Activated CD8-positive, alpha-beta memory T cell treated with anti-CD3 and anti-CD28 coated beads for 24 hours (primary cell): ENCODE results near the gene SCGB1C2.
"Not testable (repeated sequence)": the region's sequence is repeated elsewhere in the genome, so short reads cannot be mapped to it uniquely, and the experiment has no call there.

Experiments used
- DNase-seq: peaks from one replicate; pipeline ENCODE4 v3.0.0-alpha.2; 2020

Gene SCGB1C2

GRCh38 chr17:137166-137807, at the start of gene SCGB1C2:
Gene SCGB1C2 (plus strand): TSS chr17:137569. CDS start chr17:137591, 22 bp downstream.
- peak; percentile 13 for DNase-seq

- DNase-seq, result not testable (repeated sequence)
These were observed 24.3 kb upstream of the SCGB1C2 start for GRCh38 chr17:113111-113510.

- DNase-seq, result not testable (repeated sequence)
These were observed 18.9 kb upstream of the SCGB1C2 start for GRCh38 chr17:118339-118917.

DNA sequence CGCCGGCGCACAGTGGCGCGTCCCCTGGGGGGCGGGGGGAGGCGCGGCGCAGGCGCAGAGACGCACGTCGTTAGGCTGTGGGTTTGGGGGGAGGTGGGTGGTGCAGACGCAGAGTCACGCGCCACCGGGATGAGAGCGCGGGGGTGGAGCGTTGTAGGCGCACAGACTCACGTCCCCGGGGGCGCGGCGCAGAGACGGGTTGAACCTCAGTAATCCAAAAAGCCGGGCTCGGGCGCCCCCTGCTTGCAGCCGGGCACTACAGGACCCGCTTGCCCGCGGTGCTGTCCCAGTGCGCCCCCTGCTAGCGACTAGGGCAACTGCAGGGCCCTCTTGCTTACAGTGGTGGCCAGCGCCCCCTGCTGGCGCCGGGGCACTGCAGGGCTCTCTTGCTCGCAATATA, 3.4 kb upstream of the SCGB1C2 start:
- not testable (repeated sequence) for DNase-seq

DNA sequence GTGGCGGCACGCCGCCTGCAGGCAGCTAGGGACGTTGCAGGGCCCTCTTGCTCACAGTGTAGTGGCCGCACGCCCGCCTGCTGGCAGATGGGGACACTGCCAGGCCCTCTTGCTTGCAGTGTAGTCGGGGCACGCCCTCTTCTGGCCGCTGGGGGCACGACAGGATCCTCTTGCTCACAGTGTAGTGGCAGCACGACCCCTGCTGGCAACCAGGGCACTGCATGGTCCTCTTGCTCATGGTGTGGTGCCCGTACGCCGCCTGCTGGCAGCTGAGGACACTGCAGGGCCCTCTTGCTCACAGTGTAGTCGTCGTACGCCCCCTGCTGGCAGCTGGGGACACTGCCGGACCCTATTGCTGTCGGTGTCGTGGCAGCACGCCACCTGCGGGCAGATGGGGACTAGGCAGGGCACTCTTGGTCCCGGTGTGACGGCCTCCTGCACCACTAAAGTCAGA, 3.0 kb upstream of the SCGB1C2 start:
- DNase-seq, result peak; percentile 64

GRCh38 chr17:135022-135421, 2.3 kb upstream of the SCGB1C2 start:
- peak; percentile 51 for DNase-seq

GRCh38 chr17:135895-136294, 1.5 kb upstream of the SCGB1C2 start:
- DNase-seq, result not testable (repeated sequence)

DNA sequence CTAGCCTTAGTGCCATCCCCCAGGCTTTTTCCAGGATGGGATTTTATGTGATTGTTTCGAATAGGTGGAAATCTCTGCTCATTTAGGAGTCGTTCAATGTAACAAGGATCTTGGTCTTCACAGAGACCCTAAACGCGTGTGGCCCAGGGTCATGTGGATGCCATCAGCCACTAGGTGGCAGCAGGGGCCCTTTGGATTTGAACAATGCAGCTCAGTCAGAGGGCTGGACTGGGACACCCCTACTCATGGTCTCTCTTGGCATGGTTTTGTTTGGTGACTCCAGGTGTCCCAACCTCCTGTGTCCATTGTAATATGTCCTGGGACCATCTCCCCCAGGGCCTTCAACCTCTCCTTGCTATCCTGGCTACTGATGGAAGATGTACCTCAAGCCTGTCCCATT, 838 bp upstream of the SCGB1C2 start:
- DNase-seq, result peak; percentile 81

- DNase-seq, result peak; percentile 38
These were observed 2.2 kb downstream of the SCGB1C2 start for GRCh38 chr17:139401-140205.

DNA sequence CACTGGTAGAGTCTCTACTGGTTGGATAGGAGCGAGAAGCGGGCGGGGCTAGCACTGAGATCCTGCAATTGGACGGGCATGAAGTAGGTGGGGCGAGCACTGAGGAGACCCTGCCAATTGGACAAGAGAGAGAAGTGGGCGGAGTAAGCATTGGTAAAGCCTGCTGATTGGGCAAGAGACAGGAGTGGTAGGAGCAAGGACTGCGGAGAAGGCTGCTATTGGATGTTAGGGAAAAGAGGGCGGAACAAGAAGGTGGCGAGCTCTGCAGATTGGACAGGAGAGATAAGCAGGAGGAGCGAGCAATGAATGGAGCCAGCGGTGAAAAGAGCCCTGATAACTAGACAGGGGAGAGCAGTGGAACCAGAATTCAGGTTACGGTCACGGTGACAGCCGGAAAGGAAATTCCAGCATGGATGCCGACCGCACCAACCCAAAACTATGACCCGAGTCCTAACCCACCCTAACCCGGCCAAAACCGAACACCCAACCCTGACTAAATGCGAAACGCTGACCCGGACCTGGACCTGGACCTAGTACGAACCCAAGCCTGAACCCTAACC, 4.8 kb downstream of the SCGB1C2 start:
- peak; percentile 55 for DNase-seq

DNA sequence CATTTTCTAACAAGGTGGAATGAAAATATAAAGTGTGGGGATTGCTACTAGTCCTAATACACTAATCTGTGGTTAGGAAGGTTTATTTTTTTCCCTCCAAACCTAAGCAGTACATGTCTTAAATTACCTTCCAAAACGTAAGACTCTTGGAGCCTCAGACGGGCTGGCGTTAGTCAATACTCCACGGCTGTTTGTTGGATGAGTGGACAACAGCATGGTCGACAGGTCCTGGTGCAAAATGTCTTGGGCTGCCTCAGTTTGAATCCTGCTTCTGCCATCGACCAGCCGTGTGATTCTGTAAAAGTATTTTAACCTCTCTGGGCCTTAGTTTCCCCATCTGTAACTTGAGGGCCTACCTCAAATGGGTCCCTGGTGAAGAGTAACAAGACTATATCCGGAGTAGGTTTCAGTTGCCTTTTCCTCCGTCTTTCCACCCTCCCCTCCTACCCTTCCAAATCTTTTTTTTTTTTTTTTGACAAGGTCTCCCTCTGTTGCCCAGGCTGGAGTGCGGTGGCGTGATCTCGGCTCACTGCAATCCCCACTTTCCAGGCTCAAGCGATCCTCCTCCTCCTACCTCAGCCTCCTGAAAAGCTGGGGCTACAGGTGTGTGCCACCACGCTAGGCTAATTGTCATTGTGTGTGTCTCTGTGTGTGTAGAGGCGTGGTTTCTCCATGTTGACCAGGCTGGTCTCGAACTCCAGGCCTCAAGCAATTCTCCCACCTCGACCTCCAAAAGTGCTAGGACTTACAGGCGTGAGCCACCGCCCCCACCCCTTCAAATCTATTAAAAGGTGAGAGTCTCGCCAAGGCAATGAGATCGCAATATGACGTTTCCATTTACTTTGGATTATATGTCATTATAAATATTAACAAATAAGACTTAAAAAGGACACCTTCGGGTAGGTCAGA, 5.8 kb downstream of the SCGB1C2 start:
- DNase-seq, result peak; percentile 46

DNA sequence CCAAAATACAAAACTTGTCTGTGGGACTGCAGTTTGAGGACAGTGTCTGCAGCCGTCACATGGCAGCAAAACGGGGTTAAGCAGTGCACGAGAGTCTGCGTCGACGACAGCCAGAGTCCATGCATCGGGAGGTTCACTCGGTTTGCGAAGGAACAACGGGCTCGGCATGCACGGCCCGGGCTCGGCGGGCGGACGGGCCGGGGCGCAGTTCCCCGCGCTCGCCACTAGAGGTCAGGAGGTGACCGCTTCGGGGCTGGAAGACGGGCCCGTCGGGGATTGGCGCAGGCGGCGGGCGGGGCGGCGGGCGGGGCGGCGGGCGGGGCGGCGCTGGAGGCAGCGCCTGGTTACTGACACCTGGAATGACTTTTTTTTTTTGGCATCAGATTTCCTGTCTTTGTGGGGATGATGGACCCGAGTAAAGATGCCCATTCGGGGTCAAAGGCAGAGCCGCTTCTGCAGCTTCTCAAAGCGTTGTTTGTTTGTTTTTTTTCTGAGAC, 6.5 kb downstream of the SCGB1C2 start:
- DNase-seq, result peak; percentile 97

- DNase-seq, result peak; percentile 47
These were observed 7.7 kb downstream of the SCGB1C2 start for GRCh38 chr17:144936-145670.

DNA sequence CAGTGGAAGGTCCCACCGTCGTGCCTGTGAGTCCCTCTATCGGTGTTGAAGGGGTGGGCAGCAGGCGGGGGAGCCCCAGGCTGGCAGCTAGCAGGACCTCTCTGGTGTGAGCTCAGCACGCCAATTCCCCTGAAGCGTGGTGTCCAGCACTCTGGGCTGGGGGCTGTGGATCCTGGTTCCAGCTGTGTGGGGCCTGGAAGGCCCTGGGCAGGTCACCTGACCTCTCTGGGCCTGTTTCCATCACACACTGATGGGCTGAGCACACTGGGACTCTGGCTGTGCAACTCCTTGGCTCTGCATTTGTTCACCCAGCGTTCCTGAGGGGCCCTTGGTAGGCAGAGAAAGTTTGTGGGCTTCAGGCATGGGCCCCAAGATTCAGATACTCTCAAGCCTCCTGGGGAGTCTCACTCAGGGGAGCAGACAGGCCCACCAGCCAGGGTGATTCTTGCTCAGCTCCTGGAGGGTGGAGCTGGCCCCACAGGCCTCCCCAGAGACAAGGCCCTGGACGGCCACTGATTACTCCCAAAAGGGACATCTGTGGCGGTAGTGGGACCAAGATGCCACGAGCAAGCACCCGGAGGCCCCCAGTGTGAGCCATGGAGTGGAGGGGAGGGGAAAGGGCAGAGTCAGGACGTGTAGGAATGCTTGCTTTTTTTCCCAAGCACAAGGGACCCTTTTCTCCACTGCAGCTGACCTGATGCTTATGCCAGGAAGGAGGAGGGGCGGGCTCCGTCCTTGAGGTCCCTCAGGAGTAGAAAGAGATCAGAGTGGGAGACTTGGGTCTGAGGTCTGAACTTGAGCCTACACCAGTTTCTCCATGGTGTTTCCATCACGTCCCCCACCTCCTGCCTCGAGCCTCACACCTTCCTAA, 8.5 kb downstream of the SCGB1C2 start:
- peak; percentile 52 for DNase-seq

DNA sequence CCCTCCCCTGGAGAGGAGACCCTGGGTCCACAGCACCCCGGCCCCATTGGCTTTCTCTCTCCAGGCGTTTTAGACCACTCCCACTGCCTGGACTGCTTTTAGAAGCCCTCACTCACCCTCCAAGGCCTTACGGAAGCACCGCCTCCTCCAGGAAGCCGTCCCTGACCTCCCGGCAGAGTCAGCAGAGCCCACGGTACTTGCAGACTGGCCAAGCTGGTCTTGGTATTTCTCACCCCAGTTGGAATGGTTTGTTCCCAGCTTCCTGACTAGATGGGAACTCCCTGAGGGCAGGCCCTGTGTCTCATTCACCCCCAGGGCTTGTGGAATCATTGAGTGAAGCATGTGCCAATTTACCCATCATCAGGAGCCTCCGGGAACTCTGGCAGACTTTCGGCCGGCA, 9.2 kb downstream of the SCGB1C2 start:
- peak; percentile 37 for DNase-seq

DNA sequence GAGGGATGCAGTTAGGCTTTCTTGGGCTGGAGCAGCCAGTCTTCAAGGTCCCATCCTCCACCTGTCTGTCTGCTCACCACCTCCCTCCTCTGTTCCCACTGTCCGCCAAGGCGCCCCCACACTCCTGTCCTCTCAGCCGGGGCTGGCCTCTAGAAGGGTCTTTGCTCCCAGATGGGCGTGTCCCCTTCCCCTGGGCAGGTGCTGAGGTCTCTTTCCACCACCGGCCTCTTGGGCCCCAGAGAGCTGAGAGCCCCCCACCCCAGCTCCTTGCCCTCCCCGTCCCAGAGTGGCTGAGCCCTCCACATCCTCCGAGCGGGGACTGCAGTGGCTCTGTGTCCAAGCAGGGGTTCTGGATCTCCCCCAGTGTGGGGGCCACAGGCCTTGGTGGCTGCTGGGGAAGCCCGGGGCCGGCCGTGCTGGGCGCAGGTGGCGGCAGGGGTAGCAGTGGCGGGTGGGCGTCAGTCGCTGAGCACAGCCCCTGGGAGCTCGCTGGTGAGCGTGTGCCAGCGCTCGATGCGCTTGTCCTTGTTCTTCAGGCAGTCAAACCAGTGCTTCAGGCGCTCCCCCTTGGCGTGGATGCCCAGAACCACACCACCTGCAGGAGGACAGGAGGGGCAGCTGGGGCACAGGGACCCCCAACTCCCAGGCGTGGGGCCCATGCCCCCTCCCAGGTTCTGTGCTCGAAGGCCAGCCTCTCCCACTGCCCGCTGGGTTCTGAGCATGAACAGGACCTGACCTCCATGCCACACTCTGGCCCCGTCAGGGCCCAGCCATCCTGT, 9.8 kb downstream of the SCGB1C2 start:
- peak; percentile 43 for DNase-seq

GRCh38 chr17:147796-148740, 10.7 kb downstream of the SCGB1C2 start:
- DNase-seq, result no peak

- no peak for DNase-seq
These were observed 11.4 kb downstream of the SCGB1C2 start for GRCh38 chr17:148757-149156.
